ENCODE data around the gene LRRC75A.

Gene LRRC75A

DNA sequence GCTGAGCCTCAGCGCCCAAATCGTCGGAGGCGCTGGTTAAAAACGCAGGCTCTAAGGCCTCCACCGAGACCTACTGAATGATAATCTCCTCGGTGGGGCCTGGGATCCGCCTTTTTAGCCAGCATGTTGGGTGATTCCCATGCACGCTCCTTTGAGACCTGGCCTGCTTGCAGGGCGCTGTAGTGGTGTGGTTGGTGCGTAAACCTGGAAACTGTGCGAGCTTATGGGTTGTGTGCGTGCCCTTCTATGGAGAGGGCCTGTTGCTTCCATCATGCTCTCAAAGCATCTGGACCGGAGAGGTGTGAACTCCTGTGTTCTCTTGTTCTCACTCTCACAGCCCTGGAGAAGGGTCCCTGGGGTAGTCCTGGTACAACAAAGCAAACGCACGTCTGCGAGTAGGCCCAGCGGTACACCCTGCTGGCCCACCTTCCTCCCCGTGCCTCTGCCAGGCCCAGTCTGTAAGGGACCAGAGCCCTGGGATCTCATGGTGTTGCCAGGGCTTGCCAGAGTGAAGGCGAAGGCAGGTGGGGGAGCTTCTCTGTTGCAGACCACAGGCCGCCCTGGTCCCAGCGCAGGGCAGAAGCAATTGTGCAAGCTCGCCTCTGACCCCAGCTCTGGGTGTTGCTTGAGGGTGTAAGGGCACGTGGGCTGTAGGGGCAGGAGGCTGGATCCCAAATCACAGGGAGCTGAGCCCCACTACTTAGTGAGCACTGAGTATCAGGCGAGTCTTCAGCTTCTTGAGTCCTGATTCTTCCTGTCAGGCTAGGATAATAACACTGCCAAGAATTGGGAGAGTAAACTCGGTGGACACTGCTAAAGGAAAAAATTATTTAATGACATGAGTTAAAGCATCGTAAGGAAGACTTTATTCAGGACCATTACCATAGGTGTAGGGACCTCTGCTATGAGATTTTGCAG lies 879 bp upstream of the LRRC75A start:
- no peak for DNase-seq

DNA sequence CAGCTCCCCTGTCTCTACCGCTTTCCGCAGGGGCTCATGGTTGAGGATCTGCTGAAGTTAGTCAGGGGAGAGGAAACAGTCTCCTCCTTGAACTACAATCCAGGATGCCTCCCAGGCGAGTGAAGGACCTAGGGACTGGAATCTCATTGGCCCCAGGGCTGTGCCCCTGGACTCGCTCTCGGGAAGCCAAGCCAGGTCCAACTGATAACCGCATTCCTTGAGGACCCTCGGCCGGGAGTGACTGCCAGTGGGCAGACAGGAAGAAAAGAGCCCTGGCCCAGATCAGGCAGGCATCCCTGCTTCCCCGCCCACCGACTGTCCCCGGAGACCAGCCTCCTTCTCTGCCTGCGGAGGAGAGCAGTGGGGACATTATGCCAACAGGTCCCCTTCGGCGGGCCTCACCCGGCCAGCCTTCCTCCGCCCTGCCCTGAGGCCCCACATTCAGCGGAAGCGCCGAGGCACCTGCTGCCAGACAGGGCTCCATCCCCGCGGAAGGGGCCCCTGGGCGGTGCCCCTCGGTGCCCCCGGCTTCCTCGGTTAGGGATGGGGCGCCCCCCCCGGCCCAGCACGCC lies 776 bp downstream of the LRRC75A start:
- no peak for DNase-seq

DNA sequence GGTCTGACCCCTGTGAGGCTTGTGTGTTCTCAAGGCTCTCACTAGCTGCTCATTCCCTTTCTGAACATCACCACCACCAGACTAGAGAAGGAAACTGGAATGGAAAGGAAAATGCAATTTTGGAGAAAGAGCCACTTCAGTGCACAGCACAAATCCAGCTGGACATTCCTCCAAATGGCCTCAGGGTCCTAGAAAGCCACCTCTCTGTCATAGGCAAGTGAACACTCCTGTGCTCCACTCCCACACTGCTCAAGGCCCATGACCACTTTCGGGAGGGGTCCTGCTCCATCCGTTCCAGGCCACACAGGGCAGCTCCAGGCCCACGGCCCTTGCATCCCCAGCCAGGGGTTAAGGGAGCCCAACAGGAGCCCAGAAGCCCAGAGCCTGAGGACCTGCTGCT lies 2.6 kb downstream of the LRRC75A start:
- no peak for DNase-seq

DNA sequence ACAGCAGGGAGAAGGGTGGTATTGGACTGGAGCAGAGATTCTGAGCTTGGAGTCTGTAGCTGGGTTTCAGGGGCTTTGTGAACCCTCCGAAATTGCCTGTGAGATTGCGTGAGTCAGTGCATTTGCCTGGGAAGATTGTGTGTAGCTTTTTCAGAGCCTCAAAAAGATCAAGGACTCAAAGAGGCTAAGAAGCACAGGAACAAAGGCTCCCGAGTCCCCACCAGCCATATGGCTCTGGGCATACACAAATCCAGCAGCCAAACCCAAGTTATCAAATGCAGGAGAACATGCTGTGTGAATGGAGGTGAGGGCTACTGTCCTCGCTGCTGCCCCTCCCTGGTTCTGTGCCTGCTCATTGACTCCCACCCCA lies 3.0 kb downstream of the LRRC75A start:
- DNase-seq: no peak

DNA sequence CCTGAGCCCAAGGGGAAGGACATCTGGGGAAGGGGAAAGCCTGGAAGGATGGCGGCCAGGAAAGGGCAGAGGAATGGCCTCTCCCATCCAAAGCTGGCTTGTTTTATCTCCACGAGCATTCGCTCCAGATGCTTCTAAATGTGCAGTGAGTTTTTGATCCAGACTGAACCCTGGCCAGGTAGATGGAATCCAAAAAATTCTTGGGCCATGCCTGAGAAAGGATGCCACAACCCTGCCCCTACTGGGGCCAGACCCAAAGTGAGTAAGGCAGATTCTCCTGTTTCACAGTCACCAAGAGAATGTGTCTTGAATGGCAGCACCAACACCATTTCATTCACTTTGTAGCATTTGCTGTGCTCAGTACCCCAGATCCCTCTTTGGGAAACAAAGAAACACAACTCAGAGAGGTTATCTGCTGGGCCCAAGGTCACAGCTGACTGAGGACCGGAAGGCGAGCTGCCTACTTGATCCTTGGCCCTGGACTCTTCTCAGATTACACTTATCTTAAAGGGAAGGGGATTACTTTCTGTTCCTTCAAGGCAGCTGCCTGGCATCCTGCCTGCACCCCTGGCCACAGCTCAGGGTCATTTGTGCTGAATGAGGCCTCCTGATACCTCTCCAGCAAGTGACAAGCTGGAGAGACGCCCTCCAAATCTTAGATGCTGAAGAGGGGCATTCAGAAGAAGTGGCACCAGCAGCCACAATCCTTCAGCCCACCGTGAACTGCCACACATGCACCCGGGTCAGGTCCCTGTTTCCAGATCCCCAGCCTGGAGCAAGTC lies 3.6 kb downstream of the LRRC75A start:
- DNase-seq: no peak

DNA sequence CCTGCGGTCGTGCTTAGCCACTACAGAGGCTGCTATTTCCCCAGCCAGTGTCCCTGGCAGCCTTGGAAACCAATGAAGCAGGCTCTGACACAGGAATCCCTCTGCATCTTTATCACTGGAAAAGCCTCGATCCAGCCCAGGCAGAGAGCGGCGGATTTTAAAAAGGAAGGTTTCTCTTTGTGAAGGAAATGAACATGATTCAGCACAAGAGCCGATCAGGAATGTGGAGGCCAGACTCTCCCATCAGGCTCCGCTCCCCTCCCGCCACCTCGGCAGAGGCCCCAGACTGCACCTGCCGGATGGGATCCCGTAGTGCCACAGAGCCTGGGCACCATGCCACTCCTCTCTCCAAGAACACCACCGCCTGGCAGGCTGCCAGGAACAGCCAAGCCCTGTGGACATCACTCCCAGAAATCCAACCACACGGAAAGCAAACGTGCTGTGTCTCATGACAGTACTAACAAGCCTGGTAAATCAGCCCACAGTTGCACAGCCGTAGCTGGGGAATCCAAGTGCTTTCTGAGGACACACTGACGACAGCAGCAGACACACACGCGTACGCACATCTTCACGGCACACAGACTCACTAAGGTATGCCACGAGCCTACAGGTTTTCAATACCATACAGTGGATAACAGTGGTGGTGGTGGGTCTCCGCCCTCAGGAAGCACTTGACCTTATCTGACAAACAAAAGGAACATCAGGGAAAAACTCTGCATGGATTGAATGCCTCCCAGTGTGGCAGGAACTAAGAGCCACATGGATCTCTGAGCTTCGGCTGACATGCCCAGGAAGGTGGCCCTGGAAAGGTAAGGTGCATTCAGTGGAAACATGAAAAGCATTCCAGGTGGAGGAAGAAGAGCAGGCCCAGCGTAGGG lies 5.4 kb downstream of the LRRC75A start:
- DNase-seq: no peak

DNA sequence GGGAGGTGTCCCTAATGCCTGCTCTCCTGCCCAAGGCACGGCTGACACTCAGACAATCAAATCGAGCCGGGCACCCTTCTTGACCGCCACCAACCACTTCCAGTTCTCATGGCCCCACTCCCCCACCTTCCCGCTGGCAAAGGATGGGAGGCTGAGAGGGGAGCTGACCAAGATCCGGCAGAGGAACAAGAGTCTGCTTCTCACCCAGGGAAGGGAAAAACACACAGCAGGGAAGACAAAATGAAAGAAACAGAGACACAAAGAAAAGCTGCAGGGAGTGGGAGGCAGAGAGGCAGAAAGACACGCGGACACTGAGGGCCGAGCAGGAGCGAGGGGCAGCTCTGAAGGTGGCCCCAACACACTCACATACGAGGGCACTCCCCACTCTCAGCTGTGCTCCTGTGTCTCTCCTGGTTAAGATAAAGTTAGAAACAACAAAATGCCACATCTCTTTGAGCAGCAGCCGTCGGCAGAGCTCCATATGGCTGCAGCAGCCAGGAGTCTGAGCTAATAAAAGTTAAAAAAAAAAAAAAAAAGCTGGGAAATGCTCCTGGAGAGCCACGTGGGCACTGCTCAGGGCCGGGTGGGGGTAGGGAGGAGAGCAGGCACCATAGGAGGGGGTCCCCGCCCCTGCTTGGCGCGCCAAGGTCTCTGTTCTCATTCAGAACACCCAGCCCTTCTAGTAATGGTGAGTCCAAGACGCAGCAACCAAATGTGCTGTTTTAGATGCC lies 7.4 kb downstream of the LRRC75A start:
- DNase-seq: no peak

DNA sequence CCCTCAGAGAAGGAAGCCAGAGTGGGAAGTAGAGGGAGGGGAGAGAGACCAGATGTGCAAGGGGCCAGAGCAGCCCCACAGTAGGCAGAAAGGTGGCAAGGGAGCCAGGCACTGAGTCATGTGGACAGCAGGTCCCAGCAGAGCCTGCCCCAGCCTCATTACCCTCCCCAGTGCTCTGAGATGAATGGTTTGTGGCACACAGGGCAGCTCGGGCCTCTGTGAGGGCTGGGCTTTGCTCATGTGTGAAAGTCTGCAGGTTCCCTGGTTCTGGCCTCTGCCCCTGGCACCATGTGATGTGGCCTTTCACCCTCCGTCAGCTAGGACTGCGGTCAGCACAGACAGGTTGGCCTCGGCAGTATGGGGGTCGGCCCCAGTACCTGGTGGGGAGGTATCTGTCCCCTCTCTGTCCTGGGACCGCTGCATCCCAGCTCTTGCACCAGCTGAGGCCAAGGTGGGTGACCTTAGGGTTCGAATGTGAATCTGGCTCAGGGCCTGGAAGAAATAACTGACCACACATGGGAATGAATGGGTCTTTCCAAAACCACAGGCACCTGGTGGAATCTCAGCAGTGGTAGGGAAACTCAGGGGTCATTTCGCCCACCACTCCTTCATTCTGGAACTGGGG lies 8.9 kb downstream of the LRRC75A start:
- no peak for DNase-seq

DNA sequence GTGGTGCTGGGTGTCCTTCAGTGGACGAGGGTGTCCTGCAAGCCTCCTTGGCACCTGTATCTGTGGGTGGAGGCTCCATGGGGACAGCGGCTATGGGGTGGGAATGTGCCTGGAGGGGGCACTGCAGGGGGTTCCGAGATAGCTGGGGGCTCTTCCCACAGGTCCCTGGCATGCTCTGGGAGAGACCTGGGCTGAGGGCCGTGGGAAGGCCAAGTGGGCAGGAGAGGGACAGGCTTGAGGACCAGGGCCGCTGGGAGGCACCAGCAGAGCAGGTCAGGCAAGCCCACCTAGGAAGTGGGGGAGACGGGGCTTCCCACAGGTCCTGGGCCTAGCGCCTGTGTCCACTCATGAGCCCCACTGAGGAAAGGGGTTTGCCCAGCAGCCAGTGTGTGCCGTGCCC lies 9.7 kb downstream of the LRRC75A start:
- no peak for DNase-seq

DNA sequence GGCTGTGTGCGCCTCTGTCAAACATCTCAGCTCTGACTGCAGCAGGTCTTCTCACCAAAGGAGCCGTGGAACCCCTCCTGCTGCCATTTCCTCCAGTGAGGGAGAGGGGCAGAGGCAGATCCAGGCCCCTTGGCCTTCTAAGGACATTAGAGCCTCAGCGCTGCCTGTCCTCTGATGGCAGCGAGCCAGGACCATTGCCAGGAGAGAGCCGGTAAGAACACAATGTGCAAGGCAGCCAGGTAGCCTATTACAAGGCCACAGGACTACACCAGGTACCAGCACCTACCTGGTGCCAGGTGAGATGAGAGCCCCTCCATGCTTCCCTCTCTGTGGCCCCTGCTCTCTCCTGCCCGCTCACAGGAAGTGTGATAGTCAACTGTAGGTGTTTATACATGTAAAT lies 11.0 kb downstream of the LRRC75A start:
- DNase-seq: no peak

DNA sequence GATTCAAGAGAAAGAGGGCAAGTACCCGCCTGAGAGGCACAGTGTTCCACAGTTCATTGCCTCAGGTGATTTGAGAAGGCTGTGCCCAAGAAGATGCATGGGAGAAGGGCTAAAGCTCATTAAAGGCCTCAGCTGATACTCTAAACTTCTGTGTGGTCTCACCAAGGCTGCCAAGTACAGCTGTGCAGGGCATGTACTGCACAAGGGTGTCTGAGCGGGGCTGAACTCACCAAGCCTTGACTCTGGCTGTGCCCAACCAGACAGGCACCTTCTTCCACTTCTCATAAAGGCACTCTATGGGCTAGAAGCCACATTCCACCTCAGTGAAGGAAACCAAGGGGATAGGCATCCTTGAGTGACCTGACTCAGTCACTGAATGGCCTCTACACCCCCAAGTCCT lies 12.7 kb downstream of the LRRC75A start:
- DNase-seq: no peak

DNA sequence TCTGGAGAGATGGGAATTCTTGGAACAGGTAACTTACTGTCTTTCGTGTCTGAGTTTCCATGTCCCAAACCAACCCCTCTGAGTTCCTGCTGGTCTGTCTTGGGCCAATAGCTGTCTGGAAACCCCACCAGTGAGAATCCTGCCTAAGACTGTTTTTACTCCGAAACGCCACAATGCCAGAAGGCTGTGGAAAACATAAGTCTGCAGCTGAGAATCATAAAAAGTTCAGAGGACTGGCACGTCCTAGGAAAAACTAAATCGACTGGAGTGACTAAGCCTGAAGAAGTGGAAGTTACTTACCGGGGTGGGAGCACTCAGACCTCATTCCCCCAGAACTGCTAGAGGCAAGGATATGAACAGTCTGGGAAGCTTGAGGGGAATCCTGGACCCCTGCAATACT lies 13.3 kb downstream of the LRRC75A start:
- DNase-seq: no peak

DNA sequence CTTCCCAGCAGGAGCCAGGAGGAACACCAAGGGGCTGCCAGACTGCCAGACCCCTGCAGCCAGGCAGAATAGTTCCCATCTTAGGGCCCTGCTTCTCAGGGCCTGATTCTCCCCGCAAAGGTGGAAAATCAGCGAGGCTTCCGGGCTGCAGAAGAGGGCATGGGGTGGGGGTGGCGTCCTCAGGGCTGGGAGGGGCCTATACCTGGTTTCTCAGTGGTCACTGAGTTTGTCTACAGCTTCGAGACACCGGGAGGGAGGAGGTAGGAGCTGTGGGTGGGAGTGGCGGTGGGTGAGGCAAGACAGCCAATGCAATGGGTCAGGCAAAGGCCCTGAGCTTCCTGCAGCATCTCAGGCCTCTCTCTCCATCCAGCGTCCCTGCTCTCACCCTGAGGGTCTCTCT lies 14.3 kb downstream of the LRRC75A start:
- DNase-seq: no peak

DNA sequence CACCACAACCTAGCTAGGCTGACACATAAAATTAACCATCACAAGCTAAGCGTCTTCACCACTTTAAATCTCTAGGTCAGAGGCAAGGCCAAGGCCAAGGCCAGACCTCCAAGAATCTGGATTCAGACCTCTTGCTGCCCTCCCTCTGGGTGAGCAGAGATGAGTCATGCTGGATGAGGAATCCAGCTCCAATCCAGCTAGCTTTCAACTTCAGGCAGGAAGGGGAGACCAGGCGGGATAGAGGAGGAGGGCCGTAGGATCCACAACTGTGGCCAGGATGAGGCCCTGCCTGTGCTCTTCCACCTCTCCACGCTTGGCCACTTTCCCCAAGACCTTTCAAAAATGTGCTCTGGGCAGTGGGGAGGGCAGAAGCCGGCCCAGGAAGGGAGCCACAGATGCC lies 14.7 kb downstream of the LRRC75A start:
- no peak for DNase-seq

DNA sequence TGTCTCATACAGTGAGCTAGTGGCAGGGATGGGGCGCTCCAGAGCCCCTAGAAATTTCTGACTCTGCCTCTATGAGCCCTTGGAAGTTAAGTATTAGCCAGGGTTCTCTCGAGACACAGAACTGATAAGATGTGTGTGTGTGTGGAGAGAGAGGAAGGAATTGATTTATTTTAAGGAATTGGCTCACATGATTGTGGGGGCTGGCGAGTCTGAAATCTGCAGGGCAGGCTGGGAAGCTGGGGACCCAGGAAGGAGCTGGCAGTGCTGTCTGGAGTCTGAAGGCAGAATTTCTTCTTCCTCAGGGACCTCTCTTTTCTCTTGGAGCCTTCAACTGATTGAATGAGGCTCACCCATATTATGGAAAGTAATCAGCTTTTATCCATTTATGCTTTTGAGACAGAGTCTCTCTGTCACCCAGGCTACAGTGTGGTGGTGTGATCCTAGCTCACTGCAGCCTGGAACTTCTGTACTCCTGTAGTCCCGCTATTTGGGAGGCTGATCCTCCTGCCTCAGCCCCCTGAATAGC lies 16.8 kb downstream of the LRRC75A start:
- peak in 1 of 2 donors; percentile 10 for DNase-seq

DNA sequence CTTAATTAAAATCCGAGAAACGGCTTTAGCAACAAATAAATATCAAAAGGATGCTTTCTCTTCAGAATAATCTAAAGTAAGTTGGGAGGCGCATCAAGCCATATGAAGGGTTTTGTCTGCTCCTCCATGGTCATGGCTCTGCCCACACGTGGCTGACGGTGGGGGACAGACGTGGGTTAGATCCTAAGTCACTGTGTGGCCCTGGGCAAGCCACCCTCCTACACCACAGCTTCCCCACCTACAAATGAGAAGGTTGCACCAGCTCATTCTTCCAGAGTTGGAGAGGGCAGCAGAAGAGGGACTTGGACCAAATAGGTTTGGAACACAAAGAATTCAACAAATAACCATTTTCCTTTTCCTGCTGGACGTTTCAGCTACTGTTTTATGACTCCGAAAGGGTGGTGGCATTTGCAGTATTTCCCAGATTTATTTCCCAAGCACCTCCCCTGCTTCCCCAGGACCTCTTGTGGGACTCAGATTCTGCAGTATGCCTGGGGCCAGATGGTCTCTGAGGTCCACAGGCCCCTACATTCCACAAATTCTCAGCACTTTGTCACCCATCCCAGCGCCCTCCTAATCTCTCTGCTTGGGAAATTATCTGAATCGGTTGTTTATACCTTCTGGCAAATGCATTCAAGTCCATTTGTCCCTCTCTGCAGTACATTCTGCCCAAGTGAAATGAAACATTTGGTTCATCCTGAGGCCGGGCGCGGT lies 17.8 kb downstream of the LRRC75A start:
- DNase-seq: no peak

DNA sequence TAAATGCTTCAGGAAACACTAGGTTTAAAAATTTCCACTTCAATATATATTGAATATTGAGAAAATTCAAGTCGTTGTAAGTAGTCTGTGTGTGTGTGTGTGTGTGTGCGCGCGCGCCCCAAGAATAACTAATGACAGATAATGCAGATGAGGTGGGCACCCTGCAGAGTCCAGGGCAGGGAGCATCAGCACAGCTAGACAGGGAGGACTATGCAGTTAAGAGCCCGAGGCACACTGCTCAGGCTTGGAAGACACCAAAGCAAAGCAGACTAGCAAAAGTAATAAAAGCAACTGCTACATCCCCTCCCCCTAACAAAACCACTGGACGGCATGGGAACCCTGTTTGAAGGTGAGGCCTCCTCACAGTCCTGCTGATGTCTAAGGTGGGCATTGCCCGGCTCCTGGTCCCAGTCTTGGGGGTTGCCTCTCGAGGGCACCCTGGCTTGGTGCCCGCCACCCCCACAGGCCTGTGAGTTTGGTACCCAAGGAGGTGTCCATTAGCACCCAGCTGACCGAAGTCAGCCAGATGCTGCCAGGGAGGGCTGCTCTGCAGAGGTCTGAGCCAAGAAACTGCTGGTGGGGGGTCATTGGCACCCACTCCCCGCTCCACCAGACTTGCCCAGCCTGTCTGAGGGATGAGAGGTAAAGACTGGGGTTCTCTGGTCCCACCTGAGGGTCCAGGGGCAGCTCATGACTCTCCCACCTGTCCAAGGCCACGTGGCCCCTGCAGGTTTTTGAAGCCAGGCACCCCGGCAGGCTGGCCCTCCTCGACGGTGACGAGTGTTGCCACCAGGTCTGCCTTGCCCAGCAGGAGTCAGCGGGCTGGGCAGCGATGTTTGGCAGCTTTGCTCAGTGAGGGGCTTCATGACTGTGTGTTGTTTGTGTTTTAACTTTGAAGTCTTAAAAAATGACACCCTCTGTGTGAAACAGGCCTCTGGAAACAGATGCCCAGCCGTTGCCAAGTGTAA lies 18.7 kb downstream of the LRRC75A start:
- DNase-seq: no peak

DNA sequence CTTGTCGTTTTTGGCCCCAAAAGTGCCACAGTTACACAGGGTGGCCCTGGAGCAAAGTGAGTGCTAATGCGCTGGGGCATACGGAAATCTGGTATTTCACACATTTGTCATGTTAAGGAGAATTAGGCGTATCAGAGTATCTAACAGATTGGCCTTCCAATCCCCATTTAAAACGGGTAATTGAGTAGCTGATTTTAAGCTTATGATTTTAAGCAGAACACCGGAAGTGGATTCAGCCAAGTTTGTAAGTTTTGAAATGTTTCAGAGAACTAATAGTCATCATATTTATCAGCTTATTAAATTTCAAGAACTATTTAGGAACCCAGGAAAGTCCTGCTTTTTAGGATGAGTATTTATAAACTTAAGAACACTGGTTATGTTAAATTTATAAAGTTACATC lies 19.5 kb downstream of the LRRC75A start:
- no peak for DNase-seq

DNA sequence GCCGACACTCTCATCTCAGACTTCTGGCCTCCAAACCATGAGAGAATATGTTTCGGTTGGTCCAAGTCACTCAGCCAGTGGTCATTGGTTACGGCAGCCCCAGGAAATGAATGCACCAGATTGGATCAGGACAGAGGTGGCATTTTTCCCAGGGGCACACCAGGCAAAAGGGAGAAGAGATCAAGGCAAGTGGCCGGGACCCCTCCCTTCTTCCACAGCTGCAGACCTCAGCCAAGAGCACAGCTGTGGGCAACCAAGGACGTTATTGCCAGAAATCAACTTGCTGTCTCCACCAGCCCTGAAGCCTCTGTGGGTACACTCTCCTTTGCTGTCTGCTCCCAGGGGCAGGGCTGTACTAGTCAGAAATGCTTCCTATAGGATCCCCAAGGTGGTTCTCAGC lies 20.7 kb downstream of the LRRC75A start:
- DNase-seq: no peak

DNA sequence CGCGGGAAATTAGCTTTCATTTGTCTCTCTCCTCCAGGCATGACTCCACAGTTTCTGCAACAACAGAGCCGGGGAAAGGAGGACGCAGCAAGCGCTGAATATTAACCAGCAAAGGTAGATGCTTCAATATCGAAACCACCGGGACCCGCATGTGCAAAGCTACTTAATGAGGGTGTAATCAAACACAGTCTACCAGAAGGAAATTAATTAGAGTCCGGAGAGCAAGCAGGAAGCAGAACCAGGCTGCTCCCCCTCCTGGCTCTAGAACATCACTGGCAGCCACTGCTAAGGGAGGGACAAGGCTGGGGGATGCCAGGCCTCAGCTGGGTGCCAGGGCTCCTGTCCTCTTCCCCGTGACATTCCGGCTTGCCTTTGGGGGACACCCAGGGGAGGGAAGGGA lies 21.7 kb downstream of the LRRC75A start:
- no peak for DNase-seq

Data from inflammatory macrophage treated with lipopolysaccharide for 1 hour (primary cell).